Chondrocyte (in vitro differentiated cells): ENCODE measurements around the gene PADI2. TPM values are rescaled to one million over a fixed set of nuclear protein-coding genes. Genes with fewer than 3 reads are reported as not detected.

Experiments used
- DNase-seq: peaks from one replicate; pipeline ENCODE4 v3.0.0; 2021; ENCODE audit warnings: mixed read lengths, low spot score
- H3K27ac Mint-ChIP-seq: one replicate; pipeline ENCODE4 v1.8.0; 2021; ENCODE audit warnings: mild to moderate bottlenecking, moderate library complexity, mixed read lengths; ENCODE audit not compliant: unreplicated experiment
- H3K27me3 Mint-ChIP-seq: 2 replicates; pipeline ENCODE4 v1.8.0; 2021; ENCODE audit warnings: low read depth, mixed read lengths
- H3K36me3 Mint-ChIP-seq: 2 replicates; pipeline ENCODE4 v1.8.0; 2021; ENCODE audit warnings: low read depth, mixed read lengths
- H3K4me1 Mint-ChIP-seq: 2 replicates; pipeline ENCODE4 v1.8.0; 2021; ENCODE audit warnings: low read depth, mild to moderate bottlenecking, mixed read lengths
- H3K4me3 Mint-ChIP-seq: one replicate; pipeline ENCODE4 v1.8.0; 2021; ENCODE audit warnings: mild to moderate bottlenecking, moderate library complexity, mixed read lengths; ENCODE audit not compliant: unreplicated experiment
- H3K9me3 Mint-ChIP-seq: 2 replicates; pipeline ENCODE4 v1.8.0; 2021; ENCODE audit warnings: low read depth, mixed read lengths
- CTCF ChIP-seq: fragments of 200-600 bp; sonication (generic); IDR thresholded peaks from 2 replicates; pipeline ENCODE4 v1.5.0; 2021; ENCODE audit warnings: antibody characterized with exemption, mild to moderate bottlenecking, moderate library complexity
- total RNA-seq: library from RNA; stranded (reverse); gene quantifications from 3 replicates; pipeline ENCODE4 v1.2.1, GENCODE V29; 2021

The PADI2 gene
- total RNA-seq, 1 donor from 2014 or later: 74.9 TPM

DNA sequence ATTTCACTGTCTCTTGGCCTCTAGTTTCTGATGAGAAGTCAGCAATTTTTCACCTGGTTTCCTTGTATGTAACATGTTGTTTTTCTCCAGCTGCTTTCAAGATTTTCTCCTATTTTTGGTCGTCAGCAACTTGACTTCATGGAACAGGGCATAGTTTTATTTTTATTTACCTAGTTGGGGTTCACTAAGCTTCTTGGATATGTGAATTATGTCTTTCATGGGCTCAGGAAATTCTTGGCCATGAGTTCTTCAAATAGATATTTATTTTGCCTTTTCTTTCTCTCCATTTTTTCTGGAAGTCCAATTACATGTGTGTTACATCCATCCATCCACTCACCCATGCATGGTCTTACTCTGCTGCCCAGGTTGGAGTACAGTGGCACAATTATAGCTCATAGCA is 79.1 kb downstream of the PADI2 start:
- Mint-ChIP-seq H3K9me3 (no peaks in the 10 kb centered on the region), H3K4me3 (no peak overlapping the region), H3K36me3 (peaks cover 18% of the 10 kb centered on the region), H3K27me3 (no peaks in the 10 kb centered on the region), H3K4me1 (peaks cover 2% of the 10 kb centered on the region), H3K27ac (no peak overlapping the region)
- no peak for TF ChIP-seq CTCF
- no peak for DNase-seq

DNA sequence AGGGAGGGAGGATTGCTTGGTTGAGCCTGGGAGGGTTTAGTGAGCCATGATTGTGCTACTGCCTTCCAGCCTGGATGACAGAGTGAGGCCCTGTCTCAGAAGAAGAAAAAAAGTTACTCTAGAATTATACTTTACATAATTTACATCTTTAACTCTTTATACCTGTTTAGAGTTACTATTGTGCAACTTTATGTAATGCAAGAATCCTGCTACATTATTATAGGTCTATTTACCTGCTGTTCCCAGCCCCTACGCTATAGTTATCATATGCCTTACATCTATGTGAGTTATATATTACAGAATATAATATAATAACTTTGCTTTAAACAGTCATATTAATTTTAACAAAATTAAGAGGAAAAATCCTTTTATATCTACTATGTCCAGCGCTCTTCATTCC is 79.7 kb downstream of the PADI2 start:
- TF ChIP-seq CTCF: no peak
- H3K4me1 Mint-ChIP-seq: no peaks in the 10 kb centered on the region
- DNase-seq: no peak
- no peaks in the 10 kb centered on the region for H3K27me3 Mint-ChIP-seq
- H3K36me3 Mint-ChIP-seq: peaks cover 18% of the 10 kb centered on the region
- H3K9me3 Mint-ChIP-seq: no peaks in the 10 kb centered on the region
- H3K4me3 Mint-ChIP-seq: no peak overlapping the region
- H3K27ac Mint-ChIP-seq: no peak overlapping the region

DNA sequence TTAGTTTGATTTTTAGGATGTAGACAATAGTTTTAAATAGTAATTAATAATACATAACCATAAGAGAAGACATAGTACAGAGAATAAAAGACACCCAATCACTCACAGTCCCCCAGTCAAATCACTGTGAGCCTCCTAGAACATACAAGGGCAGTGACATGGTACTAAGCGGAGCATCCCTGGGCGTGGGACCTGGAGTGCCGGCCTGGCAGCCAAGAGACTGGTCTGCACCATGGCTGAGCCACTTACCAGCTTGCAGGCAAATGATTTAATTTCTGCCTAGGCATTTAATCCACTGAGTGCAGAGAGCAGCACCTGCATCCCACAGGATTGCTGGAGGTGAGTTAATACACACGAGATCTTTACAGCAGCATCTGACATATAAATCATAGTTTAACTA is 85.8 kb downstream of the PADI2 start:
- H3K27me3 Mint-ChIP-seq: no peaks in the 10 kb centered on the region
- no peak for TF ChIP-seq CTCF
- H3K4me1 Mint-ChIP-seq: no peaks in the 10 kb centered on the region
- no peak overlapping the region for H3K4me3 Mint-ChIP-seq
- H3K9me3 Mint-ChIP-seq: no peaks in the 10 kb centered on the region
- DNase-seq: no peak
- H3K27ac Mint-ChIP-seq: no peak overlapping the region
- peaks cover 9% of the 10 kb centered on the region for H3K36me3 Mint-ChIP-seq

- Mint-ChIP-seq H3K27me3 (no peaks in the 10 kb centered on the region), H3K4me3 (no peak overlapping the region), H3K27ac (no peak overlapping the region), H3K4me1 (peaks cover 1% of the 10 kb centered on the region), H3K36me3 (peaks cover 13% of the 10 kb centered on the region), H3K9me3 (no peaks in the 10 kb centered on the region)
- no peak for TF ChIP-seq CTCF
- no peak for DNase-seq
These were observed 86.5 kb downstream of the PADI2 start for GRCh38 chr1:17032741-17033140.

- no peak for DNase-seq
- H3K9me3 Mint-ChIP-seq: no peaks in the 10 kb centered on the region
- H3K36me3 Mint-ChIP-seq: peaks cover 20% of the 10 kb centered on the region
- no peaks in the 10 kb centered on the region for H3K27me3 Mint-ChIP-seq
- no peak overlapping the region for H3K4me3 Mint-ChIP-seq
- H3K4me1 Mint-ChIP-seq: peaks cover 6% of the 10 kb centered on the region
- TF ChIP-seq CTCF: no peak
- no peak overlapping the region for H3K27ac Mint-ChIP-seq
These were observed 87.8 kb downstream of the PADI2 start for GRCh38 chr1:17031436-17031835.
